ENCODE measurements around the gene CENPB. TPM values are rescaled to one million over a fixed set of nuclear protein-coding genes. Genes with fewer than 3 reads are reported as not detected.

Gene CENPB
- polyA plus RNA-seq, 1 experiment = 29.7 TPM

DNA sequence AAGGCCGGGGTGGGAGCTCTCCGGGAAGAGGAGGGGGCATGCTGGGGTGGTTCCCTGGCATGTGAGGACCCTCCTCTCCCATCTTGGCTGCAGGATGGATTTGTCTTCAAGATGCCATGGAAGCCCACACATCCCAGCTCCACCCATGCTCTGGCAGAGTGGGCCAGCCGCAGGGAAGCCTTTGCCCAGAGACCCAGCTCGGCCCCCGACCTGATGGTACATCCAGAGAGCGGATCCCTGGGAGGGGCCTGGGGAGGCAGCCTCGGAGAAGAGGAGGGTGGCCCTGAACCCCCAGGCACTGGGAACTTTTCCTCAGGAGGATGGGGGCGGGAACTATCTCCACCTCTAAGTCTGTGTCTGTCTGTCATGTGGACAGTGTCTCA lies 14.3 kb upstream of the CENPB start:
- H3K9me3 ChIP-seq (ENCODE audit: control insufficient read depth, insufficient read depth, low read length) = no peaks in the 10 kb centered on the region; the same call in 1 of the 2 replicates
- no peak for TF ChIP-seq CTCF (IDR thresholded peaks at IDR 0.05; ENCODE audit: low read depth, low read length)
- no peak overlapping the region for H3K4me3 ChIP-seq (ENCODE audit: low read depth, low read length)
- POLR2A ChIA-PET = interaction anchor here (0.8 kb wide), 1 partner anchor 12 kb away, joined by 3 read pairs; no protein-coding TSS in a partner anchor
- no peaks in the 10 kb centered on the region for H3K27me3 ChIP-seq (ENCODE audit: control insufficient read depth, insufficient read depth, low read length)
- no peak overlapping the region for H3K27ac ChIP-seq (ENCODE audit: low read depth, low read length)
- CTCF ChIA-PET = interaction anchor here (1.1 to 2.2 kb wide), 2 partner anchors 18 to 19 kb away, joined by 5 to 12 read pairs; partner anchors contain the start of gene AP5S1
- DNase-seq (ENCODE audit: low read depth, low spot score) = no peak

GRCh38 chr20:3800256-3800877 lies 13.8 kb upstream of the CENPB start:
- DNase-seq (ENCODE audit: low read depth, low spot score) = no peak
- ChIA-PET POLR2A (interaction anchor here (0.8 kb wide), 1 partner anchor 13 kb away, joined by 3 read pairs; no protein-coding TSS in a partner anchor), CTCF (interaction anchor here (1.1 to 2.2 kb wide), 2 partner anchors 18 to 20 kb away, joined by 5 to 12 read pairs; partner anchors contain the start of gene AP5S1)
- no peak for TF ChIP-seq CTCF (IDR thresholded peaks at IDR 0.05; ENCODE audit: low read depth, low read length)
- Histone ChIP-seq H3K27me3 (ENCODE audit: control insufficient read depth, insufficient read depth, low read length) (no peaks in the 10 kb centered on the region), H3K9me3 (ENCODE audit: control insufficient read depth, insufficient read depth, low read length) (no peaks in the 10 kb centered on the region; the same call in 1 of the 2 replicates), H3K27ac (ENCODE audit: low read depth, low read length) (no peak overlapping the region), H3K4me3 (ENCODE audit: low read depth, low read length) (no peak overlapping the region)

DNA sequence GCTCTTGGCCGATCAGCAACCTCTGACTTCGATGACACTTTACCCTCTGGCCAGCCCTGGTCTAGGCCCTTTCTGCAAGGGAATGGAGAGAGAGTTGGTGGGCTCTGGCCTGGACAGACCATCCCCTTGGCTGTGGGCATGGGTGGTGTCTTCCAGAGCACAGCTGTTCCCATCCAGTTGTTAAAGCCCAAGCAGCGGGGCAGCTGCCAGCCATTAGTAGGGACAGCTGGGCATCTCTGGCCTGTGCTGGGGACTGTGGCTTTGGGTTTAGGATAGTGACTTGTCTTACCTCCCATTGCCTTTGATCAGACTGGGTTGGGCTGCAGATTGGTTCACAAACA lies 12.3 kb upstream of the CENPB start:
- no peak overlapping the region; the same call in 1 of the 2 replicates for H3K4me3 ChIP-seq (ENCODE audit: low read depth, low read length)
- H3K27me3 ChIP-seq (ENCODE audit: control insufficient read depth, insufficient read depth, low read length) = no peaks in the 10 kb centered on the region
- ChIA-PET POLR2A (no interaction called here), CTCF (interaction anchor here (2.2 kb wide), 1 partner anchor 20 kb away, joined by 12 read pairs; no protein-coding TSS in a partner anchor)
- TF ChIP-seq CTCF (IDR thresholded peaks at IDR 0.05; ENCODE audit: low read depth, low read length) = no peak
- H3K9me3 ChIP-seq (ENCODE audit: control insufficient read depth, insufficient read depth, low read length) = no peaks in the 10 kb centered on the region; the same call in 1 of the 2 replicates
- no peak for DNase-seq (ENCODE audit: low read depth, low spot score)
- H3K27ac ChIP-seq (ENCODE audit: low read depth, low read length) = peak overlapping the region; percentile 21

DNA sequence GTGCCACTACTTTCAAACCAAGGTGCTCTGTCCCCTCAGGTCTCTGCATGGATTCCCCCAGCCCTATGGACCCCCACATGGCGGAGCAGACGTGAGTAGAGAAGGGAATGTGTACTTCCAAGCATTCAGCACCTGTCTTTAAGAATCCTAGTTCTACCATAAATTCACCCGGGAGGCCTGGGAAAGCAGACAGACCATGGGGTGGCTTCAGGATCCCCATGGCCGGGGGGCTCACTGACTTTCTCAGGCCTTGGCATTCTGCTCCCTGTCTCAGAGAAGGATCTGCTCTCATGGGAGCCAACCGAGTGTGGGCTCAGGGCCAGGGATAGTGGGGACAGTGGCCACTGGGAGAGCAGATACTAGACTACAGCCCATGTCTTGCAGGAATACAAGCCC lies 11.8 kb upstream of the CENPB start:
- H3K4me3 ChIP-seq (ENCODE audit: low read depth, low read length) = peak overlapping the region; percentile 82
- TF ChIP-seq CTCF (IDR thresholded peaks at IDR 0.05; ENCODE audit: low read depth, low read length) = no peak
- DNase-seq (ENCODE audit: low read depth, low spot score) = no peak
- peak overlapping the region; percentile 68 for H3K27ac ChIP-seq (ENCODE audit: low read depth, low read length)
- no peaks in the 10 kb centered on the region; the same call in 1 of the 2 replicates for H3K9me3 ChIP-seq (ENCODE audit: control insufficient read depth, insufficient read depth, low read length)
- no peaks in the 10 kb centered on the region for H3K27me3 ChIP-seq (ENCODE audit: control insufficient read depth, insufficient read depth, low read length)
- POLR2A ChIA-PET = interaction anchor here (0.7 kb wide), 1 partner anchor 26 kb away, joined by 6 read pairs; no protein-coding TSS in a partner anchor
- CTCF ChIA-PET = no interaction called here

Measured in AG04450 (cell line).